Measurements from ENCODE around the gene FHAD1.

GRCh38 chr1:15308135-15308534 is 61.1 kb downstream of the FHAD1 start:
- TF ChIP-seq CTCF (IDR thresholded peaks at IDR 0.05) (no peak), POLR2A (IDR thresholded peaks at IDR 0.05) (no peak)

All from Peyer's patch (tissue), 4 donors.